EH (cell line): ENCODE data around the gene TMEM91.
A peak's percentile ranks its signal among the peaks of the same experiment; 100 is the strongest.

Source experiments
- DNase-seq: peaks from one replicate; pipeline ENCODE4 v3.0.0-alpha.2; 2015; ENCODE audit warnings: low read depth

The TMEM91 gene

GRCh38 chr19:41411100-41411967 lies 35.0 kb downstream of the TMEM91 start:
- DNase-seq: no peak

GRCh38 chr19:41411968-41412265 lies 35.6 kb downstream of the TMEM91 start:
- DNase-seq: no peak

GRCh38 chr19:41412953-41413352 lies 36.6 kb downstream of the TMEM91 start:
- DNase-seq: no peak

GRCh38 chr19:41413947-41414346 lies 37.6 kb downstream of the TMEM91 start:
- DNase-seq: no peak

- DNase-seq: no peak
These were observed 38.1 kb downstream of the TMEM91 start for GRCh38 chr19:41414461-41414860.

GRCh38 chr19:41415154-41415571 lies 38.8 kb downstream of the TMEM91 start:
- DNase-seq: no peak

- no peak for DNase-seq
These were observed 39.9 kb downstream of the TMEM91 start for GRCh38 chr19:41416194-41416674.

- no peak for DNase-seq
These were observed 44.0 kb downstream of the TMEM91 start for GRCh38 chr19:41420101-41420880.

GRCh38 chr19:41421314-41421713 lies 45.0 kb downstream of the TMEM91 start:
- DNase-seq: no peak

GRCh38 chr19:41421973-41422372 lies 45.6 kb downstream of the TMEM91 start:
- DNase-seq: no peak

GRCh38 chr19:41422456-41422855 lies 46.1 kb downstream of the TMEM91 start:
- DNase-seq: no peak

- no peak for DNase-seq
These were observed 46.6 kb downstream of the TMEM91 start for GRCh38 chr19:41422955-41423354.

GRCh38 chr19:41424335-41425173 lies 48.2 kb downstream of the TMEM91 start:
- DNase-seq: no peak

GRCh38 chr19:41425174-41426115 lies 49.1 kb downstream of the TMEM91 start:
- no peak for DNase-seq

GRCh38 chr19:41426116-41426841 lies 49.9 kb downstream of the TMEM91 start:
- DNase-seq: no peak

GRCh38 chr19:41426952-41427646 lies 50.8 kb downstream of the TMEM91 start, which contains the start of gene B3GNT8:
TSS of gene B3GNT8 (minus strand) at chr19:41427374. CDS start at chr19:41426778, 596 bp downstream.
- DNase-seq: peak; percentile 75

- DNase-seq: peak; percentile 33
These were observed 51.5 kb downstream of the TMEM91 start for GRCh38 chr19:41427647-41428480.

- DNase-seq: no peak
These were observed 52.1 kb downstream of the TMEM91 start for GRCh38 chr19:41428481-41428859.

- peak; percentile 15 for DNase-seq
These were observed 54.6 kb downstream of the TMEM91 start for GRCh38 chr19:41430922-41431321.
